Measurements from ENCODE around the gene ZNF319.

Gene ZNF319

GRCh38 chr16:57977418-57978069 is 22.9 kb downstream of the ZNF319 start:
- DNase-seq (ENCODE audit: low read depth in 2 of 2) = no peak

GRCh38 chr16:57976331-57976796 is 24.1 kb downstream of the ZNF319 start:
- DNase-seq (ENCODE audit: low read depth in 2 of 2) = no peak

- DNase-seq (ENCODE audit: low read depth in 2 of 2) = no peak
Observed at GRCh38 chr16:57972306-57972705, 28.2 kb downstream of the ZNF319 start.

GRCh38 chr16:57971848-57972247 is 28.6 kb downstream of the ZNF319 start:
- no peak for DNase-seq (ENCODE audit: low read depth in 2 of 2)

- DNase-seq (ENCODE audit: low read depth in 2 of 2) = no peak
Observed at GRCh38 chr16:57970970-57971369, 29.5 kb downstream of the ZNF319 start, which contains the start of gene CNGB1. Gene CNGB1, minus strand, starts transcription at chr16:57971128. Its CDS starts 3,842 bp downstream, at chr16:57967286.

GRCh38 chr16:57970319-57970718 is 30.2 kb downstream of the ZNF319 start:
- DNase-seq (ENCODE audit: low read depth in 2 of 2) = no peak

- no peak for DNase-seq (ENCODE audit: low read depth in 2 of 2)
Observed at GRCh38 chr16:57969451-57970123, 30.9 kb downstream of the ZNF319 start.

- DNase-seq (ENCODE audit: low read depth in 2 of 2) = no peak
Observed at GRCh38 chr16:57967916-57968315, 32.6 kb downstream of the ZNF319 start.

GRCh38 chr16:57966986-57967385 is 33.5 kb downstream of the ZNF319 start:
- no peak for DNase-seq (ENCODE audit: low read depth in 2 of 2)

GRCh38 chr16:57966204-57966771 is 34.2 kb downstream of the ZNF319 start:
- no peak for DNase-seq (ENCODE audit: low read depth in 2 of 2)

- no peak for DNase-seq (ENCODE audit: low read depth in 2 of 2)
Observed at GRCh38 chr16:57964157-57964700, 36.2 kb downstream of the ZNF319 start.

- DNase-seq (ENCODE audit: low read depth in 2 of 2) = no peak
Observed at GRCh38 chr16:57962756-57963155, 37.7 kb downstream of the ZNF319 start.

- DNase-seq (ENCODE audit: low read depth in 2 of 2) = no peak
Observed at GRCh38 chr16:57962046-57962445, 38.4 kb downstream of the ZNF319 start.

GRCh38 chr16:57961538-57961937 is 38.9 kb downstream of the ZNF319 start:
- DNase-seq (ENCODE audit: low read depth in 2 of 2) = no peak

GRCh38 chr16:57960826-57961472 is 39.5 kb downstream of the ZNF319 start:
- DNase-seq (ENCODE audit: low read depth in 2 of 2) = no peak

GRCh38 chr16:57960310-57960709 is 40.2 kb downstream of the ZNF319 start:
- DNase-seq (ENCODE audit: low read depth in 2 of 2) = no peak

- DNase-seq (ENCODE audit: low read depth in 2 of 2) = no peak
Observed at GRCh38 chr16:57959804-57960203, 40.7 kb downstream of the ZNF319 start.

GRCh38 chr16:57959121-57959520 is 41.4 kb downstream of the ZNF319 start:
- no peak for DNase-seq (ENCODE audit: low read depth in 2 of 2)

GRCh38 chr16:57958544-57958943 is 41.9 kb downstream of the ZNF319 start:
- DNase-seq (ENCODE audit: low read depth in 2 of 2) = no peak

- DNase-seq (ENCODE audit: low read depth in 2 of 2) = no peak
Observed at GRCh38 chr16:57957673-57958392, 42.6 kb downstream of the ZNF319 start.

GRCh38 chr16:57956924-57957672 is 43.4 kb downstream of the ZNF319 start:
- no peak for DNase-seq (ENCODE audit: low read depth in 2 of 2)

Measured in stimulated activated CD8-positive, alpha-beta memory T cell treated with anti-CD3 and anti-CD28 coated beads, Interleukin-15, amount 100 ng/mL, for 48 hours (primary cell).